HCT116 (cell line): ENCODE data around the gene SLC25A25. TPM values are rescaled to one million over a fixed set of nuclear protein-coding genes. Genes with fewer than 3 reads are reported as not detected.

ENCODE experiments used
- ATAC-seq: fragments of 200-7000 bp; cut with Tn5 transposase; 2 replicates; pipeline ENCODE4 v1.9.1; 2020; ENCODE audit warnings: mild to moderate bottlenecking, moderate library complexity
- BruUV-seq: library from RNA; stranded (reverse); fragments of 400-500 nt; replicated peaks from 2 replicates; lab custom pipeline; 2021; lab: Mats Ljungman, UMichigan
- CTCF ChIA-PET: fragments of 300-600 bp; sonication (Branson Sonifier 250); formaldehyde crosslinking; loops from one replicate; lab custom pipeline; 2021; ENCODE audit warnings: antibody characterized with exemption; lab: Charles Lee
- POLR2A ChIA-PET: fragments of 300-600, 350-600 bp; sonication (Branson Sonifier 250); formaldehyde crosslinking; loops from one replicate; lab custom pipeline; 2021; ENCODE audit warnings: antibody characterized with exemption; lab: Charles Lee
- RAD21 ChIA-PET, 2 experiments: fragments of 300-600 bp; sonication (Branson Sonifier 250); formaldehyde crosslinking; loops; one replicate each; lab custom pipeline; 2023; ENCODE audit warnings: low total read pairs in 2 of 2; ENCODE audit not compliant: uncharacterized antibody in 2 of 2, unreplicated experiment in 2 of 2, low non-redundant PET in 1 of 2; lab: Charles Lee
- DNase-seq: peaks from one replicate; pipeline ENCODE4 v3.0.0-alpha.2; 2010; ENCODE audit warnings: low read depth, low spot score
- H2AFZ ChIP-seq: fragments of 200-600 bp; shearing (Covaris generic), sonication (generic); 2 replicates; pipeline ENCODE4 v1.6.1; 2017; ENCODE audit warnings: low read depth, mixed run types, mixed read lengths, antibody characterized with exemption, low read length; ENCODE audit not compliant: poor library complexity, severe bottlenecking
- H3K27ac ChIP-seq: 2 replicates; pipeline ENCODE4 v1.5.1; 2012; ENCODE audit warnings: low read depth, low read length
- H3K27me3 ChIP-seq: fragments of 200-600 bp; sonication (generic); 2 replicates; pipeline ENCODE4 v1.6.1; 2016; ENCODE audit warnings: mixed run types, low read length, mixed read lengths; ENCODE audit not compliant: insufficient read depth
- H3K36me3 ChIP-seq, 2 experiments: fragments of 200-500 bp in 1 of 2; fragments of 200-600 bp in 1 of 2; sonication (Bioruptor generic) in 1 of 2; sonication (generic) in 1 of 2; 2 replicates each; pipeline versions ENCODE4 v1.5.1 to v1.6.1; 2014 to 2016; ENCODE audit warnings: low read length in 2 of 2, inconsistent platforms in 1 of 2, mixed read lengths in 1 of 2, mixed run types in 1 of 2; ENCODE audit not compliant: insufficient read depth in 2 of 2, control insufficient read depth in 1 of 2
- H3K4me1 ChIP-seq, 2 experiments: fragments of 200-600 bp in 1 of 2; sonication (generic) in 1 of 2; 2 replicates each; pipeline versions ENCODE4 v1.5.1 to v1.6.1; 2012 to 2017; ENCODE audit warnings: low read length in 2 of 2, inconsistent platforms in 1 of 2, mild to moderate bottlenecking in 1 of 2, mixed read lengths in 1 of 2, mixed run types in 1 of 2, moderate library complexity in 1 of 2; ENCODE audit not compliant: insufficient read depth in 2 of 2, control insufficient read depth in 1 of 2
- H3K4me2 ChIP-seq: fragments of 200-600 bp; sonication (generic); 2 replicates; pipeline ENCODE4 v1.6.1; 2017; ENCODE audit warnings: mixed run types, low read length, mixed read lengths
- H3K4me3 ChIP-seq, 2 experiments: fragments of 200-600 bp in 1 of 2; sonication (generic) in 1 of 2; replicated peaks in 1 of 2; 2 replicates each; pipeline ENCODE4 v1.5.1; 2011 to 2016; ENCODE audit warnings: low read length in 2 of 2, control low read depth in 1 of 2, low read depth in 1 of 2, mild to moderate bottlenecking in 1 of 2, mixed read lengths in 1 of 2, mixed run types in 1 of 2
- H3K79me2 ChIP-seq: fragments of 200-600 bp; sonication (generic); 2 replicates; pipeline ENCODE4 v1.6.1; 2017; ENCODE audit warnings: mild to moderate bottlenecking, mixed run types, low read length, moderate library complexity, mixed read lengths; ENCODE audit not compliant: insufficient read depth
- H3K9ac ChIP-seq: fragments of 200-600 bp; sonication (generic); 2 replicates; pipeline ENCODE4 v1.6.1; 2016; ENCODE audit warnings: low read length, mixed read lengths
- H3K9me2 ChIP-seq: fragments of 200-600 bp; sonication (generic), shearing (Covaris generic); 2 replicates; pipeline ENCODE4 v1.6.1; 2017; ENCODE audit warnings: mixed run types, mild to moderate bottlenecking, moderate library complexity; ENCODE audit not compliant: insufficient read depth
- H3K9me3 ChIP-seq, 2 experiments: fragments of 200-500 bp in 1 of 2; fragments of 200-600 bp in 1 of 2; sonication (Bioruptor generic) in 1 of 2; sonication (generic) in 1 of 2; 2 replicates each; pipeline ENCODE4 v1.6.1; 2014 to 2017; ENCODE audit warnings: low read length in 2 of 2, mixed read lengths in 2 of 2, inconsistent platforms in 1 of 2, low read depth in 1 of 2, mild to moderate bottlenecking in 1 of 2, mixed run types in 1 of 2, moderate library complexity in 1 of 2; ENCODE audit not compliant: control insufficient read depth in 1 of 2, insufficient read depth in 1 of 2
- H4K20me1 ChIP-seq: fragments of 200-600 bp; sonication (generic), shearing (Covaris generic); 2 replicates; pipeline ENCODE4 v1.6.1; 2017; ENCODE audit warnings: mixed run types, mild to moderate bottlenecking, moderate library complexity; ENCODE audit not compliant: insufficient read depth
- ATF3 ChIP-seq: IDR thresholded peaks from 2 replicates; pipeline ENCODE4 v1.6.1; 2012
- CBX3 ChIP-seq: IDR thresholded peaks from 2 replicates; pipeline ENCODE4 v1.6.1; 2012; ENCODE audit warnings: low read depth
- CEBPB ChIP-seq: IDR thresholded peaks from 2 replicates; pipeline ENCODE4 v1.6.1; 2012; ENCODE audit warnings: low read depth
- CTCF ChIP-seq, 3 experiments: fragments of 200-600 bp in 1 of 3; sonication (generic) in 1 of 3; IDR thresholded peaks in 2 of 3; conservative IDR thresholded peaks in 1 of 3; 2 replicates each; pipeline ENCODE4 v1.5.1; 2012 to 2017; ENCODE audit warnings: low read depth in 2 of 3, low read length in 2 of 3, antibody characterized with exemption in 1 of 3, borderline replicate concordance in 1 of 3, control low read depth in 1 of 3, mild to moderate bottlenecking in 1 of 3, mixed read lengths in 1 of 3, mixed run types in 1 of 3, moderate library complexity in 1 of 3; ENCODE audit not compliant: insufficient read depth in 1 of 3
- EGR1 ChIP-seq: IDR thresholded peaks from 2 replicates; pipeline ENCODE4 v1.6.1; 2012; ENCODE audit warnings: low read depth
- EZH2 ChIP-seq: fragments of 200-600 bp; sonication (generic); IDR thresholded peaks from 2 replicates; pipeline ENCODE4 v1.6.1; 2017; ENCODE audit warnings: antibody characterized with exemption, mixed run types
- FOSL1 ChIP-seq: IDR thresholded peaks from 2 replicates; pipeline ENCODE4 v1.6.1; 2012; ENCODE audit warnings: low read depth
- JUND ChIP-seq: IDR thresholded peaks from 2 replicates; pipeline ENCODE4 v1.6.1; 2012
- MAX ChIP-seq: IDR thresholded peaks from 2 replicates; pipeline ENCODE4 v1.6.1; 2012
- POLR2A ChIP-seq: IDR thresholded peaks from 2 replicates; pipeline ENCODE4 v1.7.0; 2011; ENCODE audit warnings: borderline replicate concordance; ENCODE audit not compliant: insufficient read depth, insufficient read length; ENCODE audit errors: extremely low read depth
- POLR2AphosphoS5 ChIP-seq: IDR thresholded peaks from 2 replicates; pipeline ENCODE4 v1.6.1; 2011; ENCODE audit warnings: mild to moderate bottlenecking, low read depth, low read length, moderate library complexity
- RAD21 ChIP-seq: IDR thresholded peaks from 2 replicates; pipeline ENCODE4 v1.6.1; 2012; ENCODE audit warnings: low read depth, mild to moderate bottlenecking
- REST ChIP-seq: IDR thresholded peaks from 2 replicates; pipeline ENCODE4 v1.6.1; 2012; ENCODE audit warnings: low read depth
- SIN3A ChIP-seq: IDR thresholded peaks from 2 replicates; pipeline ENCODE4 v1.6.1; 2012; ENCODE audit warnings: low read depth
- SP1 ChIP-seq: IDR thresholded peaks from 2 replicates; pipeline ENCODE4 v1.6.1; 2012; ENCODE audit warnings: low read depth
- SRF ChIP-seq: IDR thresholded peaks from 2 replicates; pipeline ENCODE4 v1.6.1; 2012; ENCODE audit warnings: low read depth
- TCF7L2 ChIP-seq: IDR thresholded peaks from 2 replicates; pipeline ENCODE4 v1.7.0; 2011; ENCODE audit warnings: borderline replicate concordance, inconsistent platforms; ENCODE audit not compliant: insufficient read depth, insufficient read length; ENCODE audit errors: extremely low read depth
- YY1 ChIP-seq: IDR thresholded peaks from 2 replicates; pipeline ENCODE4 v1.6.1; 2011; ENCODE audit warnings: low read length, low read depth, moderate library complexity, mild to moderate bottlenecking; ENCODE audit not compliant: insufficient replicate concordance; ENCODE audit errors: extremely low read depth
- ZFX ChIP-seq: fragments of 450-650 bp; IDR thresholded peaks from 2 replicates; pipeline ENCODE4 v1.6.1; 2017
- ZNF274 ChIP-seq: fragments of 200-500 bp; sonication (Bioruptor generic); IDR thresholded peaks from 2 replicates; pipeline ENCODE4 v1.6.1; 2014; ENCODE audit warnings: mild to moderate bottlenecking, low read depth, low read length, inconsistent platforms
- intact Hi-C: fragments of 100-400 bp; cut with micrococcal nuclease; formaldehyde crosslinking; loops from 2 replicates; pipeline ENCODE4 v1.10.0; 2022
- total RNA-seq: library from RNA; stranded (reverse); gene quantifications from one replicate; pipeline ENCODE4 v1.2.1, GENCODE V29; 2021; ENCODE audit not compliant: unreplicated experiment

SLC25A25 gene
- total RNA-seq, 1 experiment from 2014 or later: 15.3 TPM

- H3K4me1 ChIP-seq: peaks cover 6 to 28% of the 10 kb centered on the region in 2 experiments
- CTCF ChIA-PET: no interaction called here
These were observed 77.5 kb downstream of the SLC25A25 start for GRCh38 chr9:128145536-128145935.

More at GRCh38 chr9:128145536-128145935, 77.5 kb downstream of the SLC25A25 start:
- no peak overlapping the region for H3K4me3 ChIP-seq
- H3K27me3 ChIP-seq: no peaks in the 10 kb centered on the region
- ChIA-PET POLR2A (no interaction called here), RAD21 (no interaction called here)
- no peaks in the 10 kb centered on the region for H3K9me2 ChIP-seq
- no peak overlapping the region for H3K9ac ChIP-seq
- intact Hi-C loops: no loop called here
- H2AFZ ChIP-seq: no peak overlapping the region
- no peak for ATAC-seq
- no peak overlapping the region for H3K27ac ChIP-seq
- H3K79me2 ChIP-seq: no peaks in the 10 kb centered on the region
- no peaks in the 10 kb centered on the region for H3K36me3 ChIP-seq
- H3K9me3 ChIP-seq: no peaks in the 10 kb centered on the region
- no peak for TF ChIP-seq RAD21
- TF ChIP-seq MAX: no peak
- no peak for TF ChIP-seq CEBPB
- TF ChIP-seq POLR2AphosphoS5: no peak
- no peak for TF ChIP-seq CBX3
- TF ChIP-seq REST: no peak
- no peak for TF ChIP-seq FOSL1
- TF ChIP-seq EGR1: no peak
- TF ChIP-seq EZH2: no peak
- no peak for TF ChIP-seq YY1
- no peak for TF ChIP-seq POLR2A
- TF ChIP-seq ZFX: no peak
- TF ChIP-seq CTCF (IDR thresholded peaks at IDR 0.05 in 2 of 3, conservative IDR thresholded peaks at IDR 0.05 in 1 of 3; ENCODE audit: borderline replicate concordance in 1 of 3, insufficient read depth in 1 of 3, low read depth in 2 of 3, low read length in 2 of 3): no peak
- TF ChIP-seq ATF3: no peak
- TF ChIP-seq TCF7L2: no peak
- no peak for TF ChIP-seq JUND
- TF ChIP-seq ZNF274: no peak
- TF ChIP-seq SIN3A: no peak
- TF ChIP-seq SP1: no peak
- TF ChIP-seq SRF: no peak
- no peaks in the 10 kb centered on the region for H4K20me1 ChIP-seq
- no peak for DNase-seq
- BruUV-seq: no TSS peak
- H3K4me2 ChIP-seq: no peak overlapping the region
